ENCODE measurements around the gene ITGAV.

Gene ITGAV

DNA sequence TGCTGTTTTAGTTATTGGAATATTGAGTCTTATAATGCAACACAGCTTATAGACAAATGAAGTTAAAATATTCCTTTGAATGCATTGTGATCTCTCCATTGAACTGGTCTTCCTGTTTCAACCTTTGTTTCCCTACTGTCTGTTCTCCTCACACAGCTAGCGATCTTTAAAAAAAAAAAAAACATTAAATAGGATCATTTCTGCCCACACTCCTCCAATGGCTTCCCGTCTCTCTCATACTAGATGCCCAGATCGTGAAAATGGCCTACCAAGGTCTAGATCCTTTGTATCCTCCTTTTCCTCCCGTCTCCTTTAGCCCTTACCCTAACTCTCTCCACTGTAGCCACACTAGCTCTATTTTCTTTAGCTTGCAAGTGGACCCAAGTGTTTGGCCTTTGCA lies 106.4 kb downstream of the ITGAV start:
- in situ Hi-C loops (cut with HindIII; ENCODE audit: low pct_ligation_motif_present, low pct_unique_long_range_greater_than_20kb, low sequenced_read_pairs), result no loop called here
- no peak for DNase-seq

DNA sequence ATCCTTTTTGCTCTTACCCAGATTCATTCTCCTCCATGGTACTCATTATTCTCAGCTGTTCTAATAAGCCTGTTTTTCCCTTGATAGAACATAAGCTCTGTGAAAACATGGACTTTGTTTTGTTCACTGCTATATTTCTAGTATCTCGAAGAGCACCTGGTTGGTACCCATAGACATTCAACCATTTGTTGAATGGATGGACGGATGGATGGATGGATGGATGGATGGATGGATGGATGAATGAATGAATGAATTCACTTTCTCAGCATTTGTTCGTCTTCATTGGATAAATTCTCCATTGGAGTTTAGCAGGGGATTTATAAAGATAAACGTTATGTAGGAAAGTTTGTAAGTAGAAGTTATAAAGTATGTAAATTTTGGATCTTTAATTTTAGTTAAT lies 106.9 kb downstream of the ITGAV start:
- in situ Hi-C loops (cut with HindIII; ENCODE audit: low pct_ligation_motif_present, low pct_unique_long_range_greater_than_20kb, low sequenced_read_pairs), result no loop called here
- DNase-seq, result no peak

DNA sequence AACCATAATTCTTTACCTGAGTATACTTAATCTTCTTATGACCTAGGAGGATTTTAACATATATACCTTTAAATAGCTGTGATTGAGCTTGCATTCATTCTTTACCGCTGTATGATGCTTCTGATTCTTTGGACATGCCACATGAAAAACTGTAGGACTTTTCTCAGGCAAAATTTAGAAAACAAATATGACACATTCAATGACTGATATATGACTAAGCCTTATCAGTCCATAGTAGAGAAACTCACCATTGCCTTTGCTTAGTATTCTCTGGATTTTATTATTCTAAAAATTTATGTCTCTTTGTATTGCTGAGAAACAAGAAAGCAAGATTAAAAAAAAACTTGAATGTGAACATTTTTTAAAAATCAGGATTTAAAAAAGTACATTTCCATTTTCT lies 107.7 kb downstream of the ITGAV start:
- in situ Hi-C loops (cut with HindIII; ENCODE audit: low pct_ligation_motif_present, low pct_unique_long_range_greater_than_20kb, low sequenced_read_pairs), result no loop called here
- no peak for DNase-seq

DNA sequence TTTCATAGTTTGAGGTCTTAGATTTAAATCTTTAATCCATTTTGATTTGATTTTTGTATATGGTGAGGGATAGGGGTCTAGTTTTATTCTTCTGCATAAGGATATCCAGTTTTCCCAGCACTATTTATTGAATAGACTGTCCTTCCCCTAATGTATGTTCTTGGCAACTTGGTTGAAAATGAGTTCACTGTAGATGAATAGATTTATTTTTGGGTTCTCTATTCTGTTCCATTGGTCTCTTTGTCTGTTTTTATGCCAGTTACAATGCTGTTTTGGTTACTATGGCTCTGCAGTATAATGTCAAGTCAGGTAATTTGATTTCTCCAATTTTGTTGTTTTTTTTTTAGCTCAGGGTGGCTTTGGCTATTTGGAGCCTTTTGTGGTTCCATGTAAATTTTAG lies 109.9 kb downstream of the ITGAV start:
- DNase-seq, result no peak
- in situ Hi-C loops (cut with HindIII; ENCODE audit: low pct_ligation_motif_present, low pct_unique_long_range_greater_than_20kb, low sequenced_read_pairs), result no loop called here

DNA sequence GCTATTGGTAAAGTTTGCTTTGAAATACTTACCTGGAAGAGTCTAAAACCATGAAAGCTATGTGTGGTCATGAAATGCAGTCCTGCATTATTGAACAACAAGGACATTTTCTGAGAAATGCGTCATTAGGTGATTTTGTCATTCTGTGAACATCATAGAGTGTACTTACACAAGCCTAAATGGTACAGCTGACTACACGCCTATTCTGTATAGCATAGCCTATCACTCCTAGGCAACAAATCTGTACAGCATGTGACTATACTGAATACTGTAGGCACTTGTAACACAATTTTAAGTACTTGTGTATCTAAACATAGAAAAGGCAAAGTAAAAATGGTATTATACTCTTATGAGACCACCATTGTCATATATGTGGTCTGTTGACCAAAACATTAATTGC lies 112.2 kb downstream of the ITGAV start:
- no peak for DNase-seq
- in situ Hi-C loops (cut with HindIII; ENCODE audit: low pct_ligation_motif_present, low pct_unique_long_range_greater_than_20kb, low sequenced_read_pairs), result no loop called here

DNA sequence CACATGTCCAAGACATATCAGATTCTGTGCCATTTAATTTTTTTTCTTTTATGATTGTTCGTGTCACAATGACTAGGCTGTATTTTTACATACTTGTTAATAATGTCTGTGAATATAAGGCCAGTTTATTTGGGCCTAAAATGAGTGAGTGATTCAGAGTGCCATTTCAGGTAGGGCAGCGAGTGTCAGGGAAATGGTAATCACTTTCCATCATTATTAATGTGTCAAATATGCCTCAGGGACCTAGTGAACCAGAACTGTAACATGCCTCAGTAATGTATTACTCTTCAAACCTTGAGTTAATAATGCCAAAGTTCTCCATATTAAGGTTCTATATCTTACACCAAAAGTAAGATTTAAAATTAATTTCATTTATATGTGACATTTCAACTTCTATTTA lies 112.6 kb downstream of the ITGAV start:
- no peak for DNase-seq
- in situ Hi-C loops (cut with HindIII; ENCODE audit: low pct_ligation_motif_present, low pct_unique_long_range_greater_than_20kb, low sequenced_read_pairs), result no loop called here

DNA sequence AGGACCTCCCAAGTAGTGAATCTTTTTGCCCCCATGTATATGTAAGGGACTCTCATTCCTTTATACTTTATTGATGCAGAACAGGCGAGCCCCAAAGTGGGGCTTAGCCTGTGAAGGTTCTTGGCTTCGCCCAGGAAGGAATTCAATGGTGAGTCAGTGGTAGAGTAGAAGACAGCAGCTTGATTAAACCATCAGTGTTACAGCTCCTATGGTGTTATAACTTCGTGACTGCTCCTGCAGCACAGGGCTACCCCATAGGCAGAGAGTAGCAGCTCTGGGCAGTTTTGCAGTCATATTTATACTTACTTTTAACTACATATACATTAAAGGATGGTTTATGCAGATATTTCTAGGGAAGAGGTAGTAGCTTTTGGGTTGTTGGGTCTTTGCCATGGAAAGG lies 115.0 kb downstream of the ITGAV start:
- no peak for DNase-seq
- in situ Hi-C loops (cut with HindIII; ENCODE audit: low pct_ligation_motif_present, low pct_unique_long_range_greater_than_20kb, low sequenced_read_pairs), result no loop called here

DNA sequence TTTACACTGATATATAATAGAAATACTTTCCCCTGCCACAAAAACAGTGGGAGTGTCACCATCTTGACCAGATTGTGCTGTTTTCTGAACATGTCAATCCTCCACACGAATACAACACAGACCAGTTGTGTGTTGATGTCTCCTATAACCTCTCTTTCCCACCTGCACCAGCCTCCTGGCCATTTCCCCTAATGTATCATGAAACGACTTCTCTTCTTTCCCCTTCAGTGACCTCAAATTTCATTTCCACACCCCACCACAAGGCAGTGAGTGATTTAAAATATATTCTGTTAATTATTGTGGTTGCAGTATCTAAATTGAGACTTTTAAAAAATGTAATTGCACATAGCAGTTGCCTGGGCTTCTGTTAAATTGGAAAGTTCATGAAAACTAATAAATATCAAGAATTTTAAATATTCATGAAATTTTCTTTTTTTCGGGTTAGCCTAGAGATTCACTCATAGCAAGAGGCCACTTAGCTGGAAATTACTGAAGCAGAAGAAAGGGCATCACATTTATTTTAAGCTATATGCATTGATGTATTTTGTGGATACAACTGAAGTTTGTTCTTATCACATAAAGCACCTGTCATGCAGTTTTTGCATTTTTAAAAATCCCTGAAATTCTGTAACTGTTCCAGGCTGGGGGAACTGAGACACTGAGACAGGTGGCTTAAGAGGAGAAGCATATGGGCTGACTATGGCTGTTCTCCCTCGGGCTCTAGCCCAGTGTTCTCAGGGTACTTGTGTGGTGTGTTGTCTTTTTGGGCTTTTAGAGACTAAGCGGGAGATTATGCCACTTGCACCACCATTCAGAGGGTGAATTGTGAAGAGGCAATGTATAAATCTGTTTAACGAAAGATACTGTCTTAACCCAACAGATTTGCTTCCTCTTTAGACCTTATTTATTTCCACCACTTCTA lies 119.9 kb downstream of the ITGAV start:
- no peak for DNase-seq
- in situ Hi-C loops (cut with HindIII; ENCODE audit: low pct_ligation_motif_present, low pct_unique_long_range_greater_than_20kb, low sequenced_read_pairs), result no loop called here

DNA sequence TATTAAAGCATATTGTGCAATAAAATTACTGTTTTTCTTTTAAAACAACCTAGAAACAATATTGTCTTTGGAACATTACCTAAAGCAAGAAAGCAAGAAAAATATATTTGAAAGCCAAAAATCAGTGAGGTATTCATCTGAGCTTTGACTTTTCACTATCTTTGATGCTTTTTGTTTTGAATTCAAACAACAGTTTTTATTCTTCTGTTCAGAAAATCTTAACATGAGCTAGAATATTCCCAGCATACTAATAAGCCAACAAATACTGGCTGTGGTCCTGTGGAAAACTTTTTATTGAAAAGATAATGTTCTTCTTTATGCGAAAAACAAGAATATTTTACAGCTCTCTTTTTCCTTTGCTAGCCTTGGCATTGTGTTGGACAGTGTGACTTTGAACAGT lies 123.8 kb downstream of the ITGAV start:
- no peak for DNase-seq
- in situ Hi-C loops (cut with HindIII; ENCODE audit: low pct_ligation_motif_present, low pct_unique_long_range_greater_than_20kb, low sequenced_read_pairs), result no loop called here

DNA sequence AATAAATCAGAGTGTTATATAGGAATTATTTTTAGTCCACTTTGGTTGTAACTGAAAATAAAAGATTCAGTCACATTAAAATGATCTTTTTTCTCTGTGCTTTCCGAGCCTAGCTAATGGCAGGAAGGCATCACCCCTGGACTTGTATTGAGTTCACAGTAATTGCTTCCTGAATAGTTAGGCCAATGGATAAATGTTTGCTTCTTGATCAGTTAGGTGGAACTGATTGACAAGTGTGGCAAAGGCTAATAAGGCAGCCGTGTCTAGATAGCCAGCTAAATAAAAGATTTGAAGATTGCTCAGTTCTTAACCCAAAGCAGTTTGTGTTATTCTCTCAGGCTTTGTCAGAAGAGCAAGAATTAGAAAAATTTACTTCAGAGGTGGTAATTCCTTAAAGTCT lies 124.8 kb downstream of the ITGAV start:
- in situ Hi-C loops (cut with HindIII; ENCODE audit: low pct_ligation_motif_present, low pct_unique_long_range_greater_than_20kb, low sequenced_read_pairs), result no loop called here
- no peak for DNase-seq

DNA sequence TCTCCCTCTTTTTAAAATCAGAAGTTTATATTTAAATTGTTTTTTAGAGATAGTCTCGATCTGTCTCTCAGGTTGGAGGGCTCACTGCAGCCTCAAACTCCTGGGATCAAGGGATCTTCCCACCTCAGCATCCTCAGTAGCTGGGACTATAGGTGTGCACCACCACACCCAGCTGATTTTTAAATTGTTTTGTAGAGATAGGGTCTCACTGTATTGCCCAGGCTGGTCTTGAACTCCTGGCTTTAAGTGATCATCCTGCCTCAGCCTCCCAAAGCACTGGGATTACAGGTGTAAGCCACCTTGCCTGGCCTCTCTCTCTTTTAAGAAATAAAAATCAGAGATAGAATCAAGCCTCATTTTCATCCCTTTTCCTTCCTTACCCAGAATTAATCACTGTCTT lies 126.1 kb downstream of the ITGAV start:
- in situ Hi-C loops (cut with HindIII; ENCODE audit: low pct_ligation_motif_present, low pct_unique_long_range_greater_than_20kb, low sequenced_read_pairs), result no loop called here

DNA sequence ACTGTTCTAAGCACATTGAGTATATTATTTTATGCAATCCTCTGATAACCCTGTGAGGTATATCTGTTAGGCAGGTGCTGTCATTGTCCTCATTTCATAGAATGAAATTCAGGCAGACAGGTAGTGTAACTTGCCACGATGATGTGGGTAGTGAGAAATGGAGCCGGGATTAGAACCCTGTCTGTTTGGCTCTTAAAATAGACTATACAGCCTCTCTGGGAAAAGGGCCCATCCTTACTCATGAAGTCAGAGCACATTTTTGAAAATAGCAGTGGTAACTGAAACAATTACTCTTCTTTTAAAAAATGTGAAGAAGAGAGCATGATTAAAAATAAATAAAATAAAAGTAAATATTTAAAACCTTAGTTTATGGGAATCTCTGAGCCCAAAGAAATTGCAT lies 127.0 kb downstream of the ITGAV start:
- no peak for DNase-seq
- in situ Hi-C loops (cut with HindIII; ENCODE audit: low pct_ligation_motif_present, low pct_unique_long_range_greater_than_20kb, low sequenced_read_pairs), result no loop called here

More for the DNA sequence above, 126.1 kb downstream of the ITGAV start:
- no peak for DNase-seq

DNA sequence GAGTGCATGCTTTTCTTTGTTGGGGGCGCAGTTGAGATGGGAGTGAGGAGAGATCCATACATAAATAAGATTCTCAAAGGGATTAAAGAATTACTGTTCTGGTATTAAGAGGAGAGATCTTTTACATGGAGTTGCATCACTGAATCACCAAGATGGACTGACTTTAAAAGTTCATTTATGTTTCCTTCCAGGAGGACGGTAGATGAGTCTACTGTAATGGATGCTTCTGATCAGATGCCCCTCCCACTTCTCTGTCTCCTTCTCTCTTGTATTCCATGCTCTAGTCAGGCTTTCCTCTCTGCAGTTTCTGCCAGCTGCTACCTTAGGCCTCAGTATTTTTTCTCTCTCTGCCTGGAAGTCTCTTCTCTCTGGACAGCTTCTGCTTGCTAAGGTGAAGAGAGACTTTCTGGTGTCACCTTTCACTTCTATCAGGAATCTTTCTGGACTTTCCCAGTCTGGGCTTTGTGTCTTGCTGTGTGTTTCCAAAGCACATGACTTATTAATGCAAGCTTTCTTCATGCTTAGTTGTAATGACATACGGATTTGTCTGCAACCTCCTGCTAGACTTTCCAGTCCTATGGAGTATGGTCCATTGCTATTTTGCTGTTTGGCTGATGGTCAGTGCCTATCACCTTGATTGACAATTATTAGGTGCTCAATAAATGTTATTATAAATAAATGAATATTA lies 127.6 kb downstream of the ITGAV start:
- DNase-seq, result no peak
- in situ Hi-C loops (cut with HindIII; ENCODE audit: low pct_ligation_motif_present, low pct_unique_long_range_greater_than_20kb, low sequenced_read_pairs), result no loop called here

DNA sequence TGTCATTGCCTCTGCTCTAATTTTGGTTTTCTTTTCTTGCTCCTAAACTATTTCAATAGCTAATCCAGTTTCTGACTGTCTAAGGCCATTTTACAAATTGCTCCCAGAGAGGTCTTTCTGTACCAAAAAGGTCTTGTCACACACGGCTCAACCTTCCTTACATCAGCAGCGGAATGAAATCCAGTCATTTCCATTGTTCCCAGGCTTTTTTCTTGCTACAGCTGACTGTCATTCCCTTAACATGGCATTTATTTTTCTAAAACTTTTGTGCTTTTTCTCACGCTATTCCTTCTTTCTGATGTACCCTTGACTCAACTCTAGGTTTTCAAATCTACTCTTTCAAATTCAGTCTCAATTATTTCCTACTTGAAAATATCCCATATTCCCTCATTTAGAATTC lies 128.3 kb downstream of the ITGAV start:
- no peak for DNase-seq
- in situ Hi-C loops (cut with HindIII; ENCODE audit: low pct_ligation_motif_present, low pct_unique_long_range_greater_than_20kb, low sequenced_read_pairs), result no loop called here

DNA sequence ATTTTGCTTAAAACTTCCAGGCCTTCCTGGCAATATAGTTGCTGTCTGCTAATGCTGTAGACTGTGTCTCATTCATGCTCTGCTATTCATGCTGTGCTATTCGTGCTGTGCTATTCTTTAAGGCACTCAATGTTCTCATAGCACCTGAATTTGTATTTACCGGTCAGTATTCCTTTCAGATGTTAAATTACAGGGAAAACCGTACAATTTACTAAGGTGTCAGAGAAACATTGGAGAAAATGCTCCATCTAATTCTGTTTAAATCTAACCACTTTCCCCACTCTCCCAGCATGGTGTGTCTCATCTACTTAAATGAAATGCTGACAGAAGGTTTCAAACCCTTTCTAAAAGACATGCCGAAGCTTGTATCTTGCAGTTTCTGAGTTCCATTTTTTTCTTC lies 129.0 kb downstream of the ITGAV start:
- no peak for DNase-seq

DNA sequence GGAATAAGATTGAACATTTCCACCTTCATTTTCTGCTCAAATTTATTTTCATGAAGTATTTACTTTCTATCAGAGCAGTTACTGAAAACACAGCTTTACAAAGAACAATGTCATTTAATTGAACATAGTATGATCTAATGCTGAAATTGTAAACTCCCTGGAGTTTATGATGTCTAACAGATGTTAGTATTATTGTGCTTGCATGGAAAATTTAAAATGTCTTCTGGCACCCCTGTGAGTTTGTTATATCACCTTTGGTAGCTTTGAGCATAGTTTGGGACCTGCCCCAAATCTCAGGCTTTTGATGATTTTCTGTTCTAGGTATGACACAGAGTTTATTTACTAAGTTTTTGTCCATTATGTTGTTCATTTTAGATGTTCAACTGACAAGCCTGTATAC lies 132.1 kb downstream of the ITGAV start:
- DNase-seq, result no peak
- in situ Hi-C loops (cut with HindIII; ENCODE audit: low pct_ligation_motif_present, low pct_unique_long_range_greater_than_20kb, low sequenced_read_pairs), result no loop called here

More for the DNA sequence above, 129.0 kb downstream of the ITGAV start:
- in situ Hi-C loops (cut with HindIII; ENCODE audit: low pct_ligation_motif_present, low pct_unique_long_range_greater_than_20kb, low sequenced_read_pairs), result no loop called here

DNA sequence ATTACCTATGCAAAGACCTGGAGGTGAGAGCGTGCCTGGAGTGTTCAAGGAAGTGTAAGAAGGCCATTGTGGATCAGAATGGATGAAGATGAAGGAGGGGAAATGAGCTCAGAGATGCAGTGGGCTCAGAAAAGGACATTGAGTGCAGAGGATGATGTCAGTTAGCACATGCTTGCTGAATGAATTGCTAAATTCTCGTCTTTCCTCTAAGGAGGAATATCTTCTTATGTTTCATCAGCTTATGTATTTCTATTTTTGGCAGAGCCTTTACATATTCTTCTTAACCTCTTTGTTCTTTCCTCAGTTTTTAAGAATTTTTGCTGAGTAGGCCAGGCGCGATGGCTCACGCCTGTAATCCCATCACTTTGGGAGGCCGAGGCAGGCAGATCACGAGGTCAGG lies 134.9 kb downstream of the ITGAV start:
- in situ Hi-C loops (cut with HindIII; ENCODE audit: low pct_ligation_motif_present, low pct_unique_long_range_greater_than_20kb, low sequenced_read_pairs), result no loop called here
- no peak for DNase-seq

DNA sequence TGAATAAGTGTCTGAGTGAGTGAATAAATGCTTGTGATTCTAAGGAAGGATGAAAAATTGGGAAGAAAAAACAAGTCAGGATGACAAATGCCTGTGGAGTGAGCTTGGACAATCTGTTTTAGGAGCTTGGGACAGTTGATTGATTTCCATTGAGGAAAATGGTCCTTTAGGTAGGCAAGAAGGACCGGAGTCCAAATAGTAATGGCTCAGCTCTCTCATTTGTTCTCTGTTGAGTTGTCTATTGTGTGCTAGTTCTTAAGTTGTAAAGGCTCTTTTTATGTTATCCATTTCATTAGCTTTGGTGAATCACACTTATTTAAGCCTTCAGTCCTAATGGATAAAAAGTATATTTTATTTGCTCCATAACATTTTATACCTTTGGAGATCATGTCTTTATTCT lies 135.9 kb downstream of the ITGAV start:
- in situ Hi-C loops (cut with HindIII; ENCODE audit: low pct_ligation_motif_present, low pct_unique_long_range_greater_than_20kb, low sequenced_read_pairs), result no loop called here

DNA sequence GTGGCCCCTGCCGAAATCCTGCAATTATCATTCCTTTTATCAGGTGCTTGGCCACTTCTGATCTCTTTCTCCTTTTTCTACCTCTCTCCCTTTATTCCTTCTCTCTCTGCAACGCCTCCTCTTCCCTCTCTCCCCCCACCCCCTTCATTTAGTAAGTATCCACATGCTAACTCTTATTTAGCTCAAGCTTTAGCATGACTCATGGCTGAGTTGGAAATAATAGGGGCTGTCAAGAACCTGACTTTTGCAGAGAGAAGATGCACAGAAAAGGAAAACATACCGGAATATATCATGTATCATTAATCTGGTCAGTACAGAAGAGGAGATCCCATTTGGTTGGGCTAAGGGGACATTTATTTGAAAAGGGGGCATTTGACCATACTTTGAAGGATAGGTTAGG lies 137.1 kb downstream of the ITGAV start:
- no peak for DNase-seq
- in situ Hi-C loops (cut with HindIII; ENCODE audit: low pct_ligation_motif_present, low pct_unique_long_range_greater_than_20kb, low sequenced_read_pairs), result no loop called here

More for the DNA sequence above, 135.9 kb downstream of the ITGAV start:
- DNase-seq, result no peak

DNA sequence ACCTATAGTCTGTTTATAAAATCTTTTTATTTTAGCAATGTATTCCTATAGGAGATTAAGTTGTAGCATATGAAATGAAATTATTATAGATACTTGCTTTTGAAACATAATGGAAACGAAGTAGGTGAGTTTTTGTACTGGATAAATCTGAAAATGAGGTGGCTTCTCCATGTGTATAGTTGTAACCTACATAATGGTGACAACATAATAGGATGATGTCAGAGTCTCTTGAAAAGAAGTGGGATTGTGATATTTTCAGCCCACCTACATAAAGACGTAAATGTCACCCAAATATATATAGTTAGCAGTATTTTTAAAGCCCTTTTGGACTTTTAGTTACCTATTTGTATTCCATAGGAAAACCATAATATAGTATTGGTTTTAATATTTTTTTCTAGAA lies 138.8 kb downstream of the ITGAV start:
- in situ Hi-C loops (cut with HindIII; ENCODE audit: low pct_ligation_motif_present, low pct_unique_long_range_greater_than_20kb, low sequenced_read_pairs), result no loop called here
- no peak for DNase-seq

Measured in ACHN (cell line).